ENCODE results near the gene PNPLA2.
A peak's percentile ranks its signal among the peaks of the same experiment; 100 is the strongest.

The PNPLA2 gene

DNA sequence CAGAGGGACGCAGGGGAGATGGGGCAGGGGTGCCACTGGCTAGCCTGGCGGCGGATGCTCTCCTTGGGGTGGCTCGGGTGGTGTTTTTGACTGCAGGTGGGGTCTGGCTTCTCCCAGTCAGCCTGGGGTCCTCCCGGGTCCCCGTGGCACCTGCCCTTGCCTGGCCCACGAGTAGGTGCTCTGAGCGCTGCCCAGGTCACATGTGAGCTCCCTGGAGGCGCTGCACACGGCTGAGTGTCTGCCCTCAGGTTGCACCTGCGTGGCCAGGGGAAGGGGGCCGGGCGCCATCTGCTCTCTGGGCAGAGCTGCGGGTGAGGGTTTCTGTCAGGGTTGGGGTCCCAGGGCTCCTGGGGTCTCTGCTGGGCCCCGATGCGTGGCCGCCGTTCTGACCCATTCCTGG is 29.2 kb downstream of the PNPLA2 start:
- TF ChIP-seq, protein P1, sequence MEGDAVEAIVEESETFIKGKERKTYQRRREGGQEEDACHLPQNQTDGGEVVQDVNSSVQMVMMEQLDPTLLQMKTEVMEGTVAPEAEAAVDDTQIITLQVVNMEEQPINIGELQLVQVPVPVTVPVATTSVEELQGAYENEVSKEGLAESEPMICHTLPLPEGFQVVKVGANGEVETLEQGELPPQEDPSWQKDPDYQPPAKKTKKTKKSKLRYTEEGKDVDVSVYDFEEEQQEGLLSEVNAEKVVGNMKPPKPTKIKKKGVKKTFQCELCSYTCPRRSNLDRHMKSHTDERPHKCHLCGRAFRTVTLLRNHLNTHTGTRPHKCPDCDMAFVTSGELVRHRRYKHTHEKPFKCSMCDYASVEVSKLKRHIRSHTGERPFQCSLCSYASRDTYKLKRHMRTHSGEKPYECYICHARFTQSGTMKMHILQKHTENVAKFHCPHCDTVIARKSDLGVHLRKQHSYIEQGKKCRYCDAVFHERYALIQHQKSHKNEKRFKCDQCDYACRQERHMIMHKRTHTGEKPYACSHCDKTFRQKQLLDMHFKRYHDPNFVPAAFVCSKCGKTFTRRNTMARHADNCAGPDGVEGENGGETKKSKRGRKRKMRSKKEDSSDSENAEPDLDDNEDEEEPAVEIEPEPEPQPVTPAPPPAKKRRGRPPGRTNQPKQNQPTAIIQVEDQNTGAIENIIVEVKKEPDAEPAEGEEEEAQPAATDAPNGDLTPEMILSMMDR (IDR thresholded peaks at IDR 0.05; ENCODE audit: control insufficient read depth, insufficient read depth, low read depth, low read length, missing control alignments) = no peak
- H3K4me3 ChIP-seq (ENCODE audit: control insufficient read depth, low read depth, low read length) = no peak overlapping the region
- no peak for DNase-seq (ENCODE audit: low read depth)

DNA sequence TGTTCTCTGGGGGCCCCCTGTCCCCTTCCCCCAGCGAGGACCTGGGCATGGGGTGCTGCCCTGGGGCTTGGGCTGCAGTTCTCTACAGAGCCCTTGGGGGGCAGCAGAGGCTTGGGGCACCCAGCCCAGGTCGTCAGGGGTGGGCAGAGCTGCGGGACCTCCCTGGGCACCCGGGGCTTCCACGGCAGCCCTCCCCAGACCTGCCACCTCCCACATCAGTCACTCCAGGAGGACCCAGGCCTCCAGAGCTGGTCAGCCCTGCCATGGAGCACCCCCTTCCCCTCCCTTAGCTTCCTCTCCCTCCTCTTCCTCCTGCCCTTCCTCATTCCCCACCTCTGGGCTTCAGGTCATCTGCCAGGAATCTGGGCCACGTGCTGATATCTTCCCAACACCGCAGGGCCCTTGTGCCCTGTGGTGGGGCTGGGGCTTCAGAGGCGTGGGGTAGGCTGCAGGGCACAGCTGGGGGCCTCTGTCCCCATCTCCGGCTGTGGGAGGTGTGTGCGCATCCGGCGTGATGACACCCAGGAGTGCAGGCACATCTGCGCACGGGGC is 29.7 kb downstream of the PNPLA2 start:
- TF ChIP-seq, protein P1 (IDR thresholded peaks at IDR 0.05; ENCODE audit: control insufficient read depth, insufficient read depth, low read depth, low read length, missing control alignments) = peak; percentile 89
- no peak for DNase-seq (ENCODE audit: low read depth)
- no peak overlapping the region for H3K4me3 ChIP-seq (ENCODE audit: control insufficient read depth, low read depth, low read length)

DNA sequence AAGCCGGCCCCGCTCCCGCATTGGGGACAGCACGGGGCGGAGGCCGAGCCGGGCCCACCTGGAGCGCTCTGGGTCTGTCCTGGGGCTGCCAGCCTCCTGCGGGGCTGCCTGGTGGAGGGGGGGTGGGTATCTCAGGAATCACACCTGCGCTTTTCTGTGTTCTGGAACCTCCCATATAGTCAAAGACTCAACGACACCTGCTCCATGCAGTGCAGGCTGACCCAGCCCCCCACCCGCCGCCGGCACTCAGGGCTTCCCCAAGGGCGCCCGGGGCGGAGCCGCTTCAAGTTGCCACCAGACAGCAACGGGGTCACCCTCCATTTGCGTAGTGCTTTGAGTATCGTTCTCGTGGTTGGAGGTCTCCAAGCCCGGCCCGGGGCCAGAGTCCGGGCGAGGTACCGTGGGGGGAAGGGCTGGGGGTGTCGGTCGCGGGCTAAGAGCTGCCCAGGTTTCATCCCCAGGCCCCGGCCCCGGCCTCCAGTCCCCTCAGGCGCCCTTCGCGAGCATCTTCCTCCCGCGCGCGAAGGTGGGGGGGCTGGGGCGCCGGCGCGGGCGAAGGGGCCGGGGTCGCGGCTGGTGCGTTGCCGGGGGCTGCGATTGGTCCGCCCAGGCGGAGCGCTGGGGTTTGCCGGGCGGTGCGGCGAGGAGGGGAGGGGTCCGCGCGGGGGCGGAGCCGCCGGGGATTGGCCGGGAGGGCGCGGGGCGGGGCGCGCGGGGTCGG is 30.6 kb downstream of the PNPLA2 start:
- DNase-seq (ENCODE audit: low read depth) = no peak
- peak overlapping the region; percentile 27 for H3K4me3 ChIP-seq (ENCODE audit: control insufficient read depth, low read depth, low read length)

DNA sequence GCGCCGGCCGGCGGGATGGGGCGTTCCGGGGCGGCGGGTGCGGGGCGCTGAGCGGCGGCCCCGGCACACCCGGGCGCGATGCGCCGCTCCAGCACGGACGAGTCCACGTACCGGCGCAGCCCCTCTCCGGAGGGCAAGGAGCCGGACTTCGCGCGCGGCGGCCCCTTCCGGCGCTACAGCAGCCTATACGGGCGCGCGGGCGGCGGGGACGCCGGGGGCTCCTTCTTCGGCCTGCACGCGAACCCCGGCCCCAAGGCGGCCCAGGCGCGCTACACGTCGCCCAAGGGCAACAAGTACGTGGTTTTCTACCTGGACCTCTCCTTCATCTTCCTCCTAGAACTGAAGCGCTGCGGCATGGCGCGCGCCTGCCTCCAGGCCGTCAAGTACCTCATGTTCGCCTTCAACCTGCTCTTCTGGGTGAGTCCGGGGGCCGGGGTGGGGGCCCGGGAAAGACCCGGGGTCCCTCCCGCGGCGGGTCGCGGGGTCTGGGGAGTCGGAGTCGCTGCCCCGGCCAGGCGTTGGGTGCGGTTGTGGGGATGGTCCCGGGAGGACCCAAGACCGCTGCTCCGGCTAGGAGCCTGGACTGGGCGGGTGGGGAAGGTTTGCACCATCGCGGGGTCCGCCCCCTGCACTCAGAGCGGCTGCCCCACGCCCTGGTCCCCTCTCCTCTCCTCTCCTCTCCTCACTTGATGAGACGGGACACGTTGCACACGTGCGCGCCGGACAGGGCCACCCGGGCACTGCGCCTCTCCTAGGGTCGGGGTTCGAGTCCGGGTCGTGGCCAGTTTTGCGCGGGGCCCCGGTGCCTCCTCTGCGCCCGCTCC is 31.4 kb downstream of the PNPLA2 start:
- TF ChIP-seq, protein P1 (IDR thresholded peaks at IDR 0.05; ENCODE audit: control insufficient read depth, insufficient read depth, low read depth, low read length, missing control alignments) = no peak
- DNase-seq (ENCODE audit: low read depth) = no peak
- no peak overlapping the region; the same call in 1 of the 2 replicates for H3K4me3 ChIP-seq (ENCODE audit: control insufficient read depth, low read depth, low read length)

More for the DNA sequence above, 30.6 kb downstream of the PNPLA2 start:
- TF ChIP-seq, protein P1 (IDR thresholded peaks at IDR 0.05; ENCODE audit: control insufficient read depth, insufficient read depth, low read depth, low read length, missing control alignments) = no peak

DNA sequence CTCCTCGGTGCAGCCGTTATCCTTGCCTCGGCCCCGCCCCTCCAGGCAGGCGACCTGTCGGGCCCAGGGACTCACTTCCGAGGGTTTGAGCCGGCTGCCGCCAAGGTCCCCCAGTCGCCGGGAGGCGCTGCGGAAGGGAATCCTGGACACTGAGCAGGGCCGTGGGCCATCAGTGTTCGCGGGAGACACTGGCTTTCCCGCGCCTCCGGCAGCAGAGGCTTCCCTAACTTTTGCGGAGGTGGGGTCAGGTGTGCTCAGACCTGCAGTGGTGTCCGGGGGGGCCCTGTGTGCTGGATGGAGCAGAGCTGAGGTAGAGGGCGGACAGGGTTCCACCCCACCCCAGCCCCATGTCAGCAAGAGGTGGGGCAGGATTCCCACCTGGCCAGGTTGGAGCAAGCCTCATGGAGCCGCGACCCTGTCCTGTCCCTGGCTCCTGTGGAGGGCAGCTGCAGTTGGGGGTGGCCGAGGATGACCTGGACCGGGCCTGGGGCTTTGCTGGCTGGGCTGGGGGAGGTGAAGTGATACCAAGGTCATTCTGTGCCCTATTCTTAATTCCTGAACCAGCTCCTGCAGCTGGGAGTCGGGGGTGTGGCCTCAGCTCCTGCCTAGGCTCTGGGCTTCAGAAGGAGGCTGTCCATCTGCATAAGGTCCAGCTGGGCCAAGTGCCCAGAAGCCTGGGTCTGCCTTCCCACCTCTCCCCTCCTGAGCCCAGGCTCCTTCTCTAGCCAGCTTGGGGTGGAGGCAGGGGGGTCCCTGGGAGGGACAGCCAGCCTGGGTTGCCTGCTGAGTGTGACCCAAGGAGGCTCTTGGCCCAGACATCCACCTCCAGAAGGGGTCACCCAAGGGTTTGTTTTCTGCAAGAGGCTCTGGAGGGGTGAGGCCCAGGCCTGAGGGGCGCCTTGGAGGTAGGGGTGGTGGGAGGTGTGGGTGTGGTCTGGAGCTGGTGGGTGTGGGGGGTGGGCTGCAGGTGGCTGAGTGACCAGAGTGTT is 32.4 kb downstream of the PNPLA2 start:
- TF ChIP-seq, protein P1 (IDR thresholded peaks at IDR 0.05; ENCODE audit: control insufficient read depth, insufficient read depth, low read depth, low read length, missing control alignments) = peak; percentile 13
- no peak for DNase-seq (ENCODE audit: low read depth)
- no peak overlapping the region for H3K4me3 ChIP-seq (ENCODE audit: control insufficient read depth, low read depth, low read length)

DNA sequence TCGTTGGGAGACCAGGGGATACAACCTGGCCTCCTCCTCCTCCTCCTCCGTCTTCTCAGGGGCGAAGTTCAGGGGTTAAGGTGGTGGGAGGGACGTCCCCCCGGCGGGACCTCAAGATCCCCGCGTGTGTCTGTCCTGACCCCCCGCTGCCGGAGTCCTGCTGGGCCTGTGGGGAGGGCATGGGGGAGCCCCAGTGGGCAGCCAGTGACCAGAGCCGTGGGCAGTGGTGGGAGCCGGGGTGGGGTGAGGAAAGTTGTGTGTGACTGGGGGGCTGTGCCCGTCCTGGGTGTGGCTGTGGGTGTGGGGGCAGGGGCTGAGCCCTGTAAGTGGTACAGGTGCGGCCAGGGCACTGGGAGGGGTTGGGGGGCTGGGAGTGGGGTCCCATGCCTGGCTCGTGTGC is 34.0 kb downstream of the PNPLA2 start:
- no peak for DNase-seq (ENCODE audit: low read depth)
- H3K4me3 ChIP-seq (ENCODE audit: control insufficient read depth, low read depth, low read length) = no peak overlapping the region
- TF ChIP-seq, protein P1 (IDR thresholded peaks at IDR 0.05; ENCODE audit: control insufficient read depth, insufficient read depth, low read depth, low read length, missing control alignments) = no peak

All from AG09309 (cell line).